ENCODE results near the gene HERPUD1. TPM values are rescaled to one million over a fixed set of nuclear protein-coding genes. Genes with fewer than 3 reads are reported as not detected.

Gene HERPUD1
- total and polyA plus RNA-seq, 2 of the 8 experiments (the other 6 are each of a cell fraction or from before 2014, with no cell fraction given) = 23.3 to 34.7 TPM

GRCh38 chr16:56932721-56933619, 1.0 kb downstream of the HERPUD1 start:
- Histone ChIP-seq H2BK5ac (ENCODE audit: low read depth, low read length) (peak overlapping the region; percentile 69; the same call in 1 of the 2 replicates), H3K56ac (replicated peaks; ENCODE audit: insufficient read length, low read depth, low read length) (no peak overlapping the region), H3K79me1 (ENCODE audit: low read depth, low read length) (no peaks in the 10 kb centered on the region), H2BK120ac (replicated peaks; ENCODE audit: low read depth, low read length) (no peak overlapping the region), H2AK5ac (ENCODE audit: low read depth, low read length) (no peak overlapping the region), H3K18ac (ENCODE audit: extremely low read depth, low read length) (no peak overlapping the region), H3K23ac (ENCODE audit: insufficient read length) (no peak overlapping the region), H3K4me3 (ENCODE audit: extremely low read depth in 1 of 4, insufficient read depth in 2 of 4, low read depth in 3 of 4, low read length in 4 of 4) (peak overlapping the region; percentile 69 to 95 (median 84)), H3K79me2 (ENCODE audit: control insufficient read depth in 1 of 2, insufficient read depth in 2 of 2, low read length in 2 of 2) (peaks cover 0 to 32% of the 10 kb centered on the region in 2 experiments; a peak in 2 of 4 replicates), H4K91ac (replicated peaks; ENCODE audit: insufficient read length, low read length) (no peak overlapping the region), H3K4ac (replicated peaks; ENCODE audit: insufficient read length, low read depth, low read length) (no peak overlapping the region), H4K8ac (ENCODE audit: extremely low read depth, insufficient read depth, low read length) (peak overlapping the region; percentile 98; the same call in 1 of the 2 replicates), H2BK20ac (ENCODE audit: low read length) (no peak overlapping the region), H4K20me1 (replicated peaks in 1 of 2; ENCODE audit: control insufficient read depth in 1 of 2, insufficient read depth in 2 of 2, low read length in 2 of 2) (peaks cover 4 to 7% of the 10 kb centered on the region in 2 experiments), H3K9ac (replicated peaks in 1 of 4; ENCODE audit: extremely low read depth in 1 of 4, low read depth in 3 of 4, low read length in 3 of 4) (peak overlapping the region; percentile 57 to 94 (median 88)), H2BK15ac (ENCODE audit: low read length) (no peak overlapping the region), H3K36me3 (ENCODE audit: control insufficient read depth in 2 of 4, insufficient read depth in 4 of 4, low read length in 3 of 4) (peaks cover 5 to 31% (median 19%) of the 10 kb centered on the region in 4 experiments; a peak in 7 of 8 replicates), H2BK12ac (ENCODE audit: low read depth, low read length) (peak overlapping the region; percentile 55; the same call in 1 of the 2 replicates), H3K14ac (ENCODE audit: insufficient read length) (no peak overlapping the region), H3K27ac (ENCODE audit: low read depth, low read length) (peak overlapping the region; percentile 81), H3K23me2 (ENCODE audit: low read depth, low read length) (peaks cover 5% of the 10 kb centered on the region; the same call in 1 of the 2 replicates), H3K4me1 (replicated peaks in 1 of 4; ENCODE audit: control insufficient read depth in 3 of 4, insufficient read depth in 4 of 4, low read length in 3 of 4) (peaks cover 5 to 17% (median 11%) of the 10 kb centered on the region in 4 experiments), H4K5ac (ENCODE audit: insufficient read length, low read depth, low read length) (no peak overlapping the region), H3K27me3 (replicated peaks in 1 of 4; ENCODE audit: control insufficient read depth in 3 of 4, extremely low read depth in 1 of 4, insufficient read depth in 3 of 4, low read length in 3 of 4) (no peaks in the 10 kb centered on the region), H2AFZ (ENCODE audit: low read length) (no peak overlapping the region), H3K4me2 (ENCODE audit: insufficient read depth in 1 of 2, low read depth in 2 of 2, low read length in 2 of 2) (peak overlapping the region; percentile 84 to 90), H3K9me3 (ENCODE audit: insufficient read depth in 2 of 2, low read depth in 1 of 2, low read length in 1 of 2) (no peaks in the 10 kb centered on the region)
- no peak for FAIRE-seq
- ChIA-PET POLR2A (ENCODE audit: partially characterized antibody) (interaction anchor here (0.7 to 11.4 kb wide), 17 partner anchors 9 to 386 kb away, joined by 3 to 125 read pairs (median 9); partner anchors contain the start of gene NUP93), CTCF (ENCODE audit: partially characterized antibody) (interaction anchor here (0.6 to 6.7 kb wide), 4 partner anchors 20 to 69 kb away, joined by 3 to 32 read pairs (median 4); no protein-coding TSS in a partner anchor)
- WGBS, 2 experiments (ENCODE audit: extremely low coverage in 1 of 2, insufficient coverage in 1 of 2, insufficient read length in 1 of 2, insufficient replicate concordance in 2 of 2, low coverage in 1 of 2, low lambda C conversion rate in 2 of 2, missing lambda C conversion rate in 1 of 2) = 12% methylated on average over 23 of the region's 25 CpGs; no CpG with 5 or more reads in 1 of the 2 experiments
- DNase-seq (ENCODE audit: low read depth in 1 of 2, low spot score in 2 of 2) = peak in 1 of 2 experiments; percentile 55
- TF ChIP-seq SIN3A (conservative IDR thresholded peaks at IDR 0.05 in 1 of 2, IDR thresholded peaks at IDR 0.05 in 1 of 2; ENCODE audit: low read depth in 1 of 2, low read length in 2 of 2) (peak; percentile 77 to 93; a peak in 2 of 4 replicates), POU5F1 (IDR thresholded peaks at IDR 0.05; ENCODE audit: low read depth, low read length) (no peak), MAX (IDR thresholded peaks at IDR 0.05) (peak; percentile 70), USF2 (IDR thresholded peaks at IDR 0.05; ENCODE audit: low read length) (peak; percentile 68), SAP30 (IDR thresholded peaks at IDR 0.05; ENCODE audit: insufficient read depth, insufficient replicate concordance, low read length) (peak; percentile 94), CEBPB (IDR thresholded peaks at IDR 0.05; ENCODE audit: low read depth, low read length) (peak; percentile 61; the same call in 1 of the 2 replicates), SIX5 (IDR thresholded peaks at IDR 0.05; ENCODE audit: low read depth, low read length) (no peak), YY1 (IDR thresholded peaks at IDR 0.05; ENCODE audit: low read depth, low read length) (0 out of 2 replicates have a peak, but pooled peaks have one; percentile 42), CHD1 (IDR thresholded peaks at IDR 0.05; ENCODE audit: low read depth, low read length) (no peak)
